DMS53 (cell line): ENCODE measurements around the gene PHYHD1.

ENCODE experiments used
- DNase-seq: peaks from one replicate; lab custom pipeline; 2025; lab: John Stamatoyannopoulos, UW

The PHYHD1 gene

DNA sequence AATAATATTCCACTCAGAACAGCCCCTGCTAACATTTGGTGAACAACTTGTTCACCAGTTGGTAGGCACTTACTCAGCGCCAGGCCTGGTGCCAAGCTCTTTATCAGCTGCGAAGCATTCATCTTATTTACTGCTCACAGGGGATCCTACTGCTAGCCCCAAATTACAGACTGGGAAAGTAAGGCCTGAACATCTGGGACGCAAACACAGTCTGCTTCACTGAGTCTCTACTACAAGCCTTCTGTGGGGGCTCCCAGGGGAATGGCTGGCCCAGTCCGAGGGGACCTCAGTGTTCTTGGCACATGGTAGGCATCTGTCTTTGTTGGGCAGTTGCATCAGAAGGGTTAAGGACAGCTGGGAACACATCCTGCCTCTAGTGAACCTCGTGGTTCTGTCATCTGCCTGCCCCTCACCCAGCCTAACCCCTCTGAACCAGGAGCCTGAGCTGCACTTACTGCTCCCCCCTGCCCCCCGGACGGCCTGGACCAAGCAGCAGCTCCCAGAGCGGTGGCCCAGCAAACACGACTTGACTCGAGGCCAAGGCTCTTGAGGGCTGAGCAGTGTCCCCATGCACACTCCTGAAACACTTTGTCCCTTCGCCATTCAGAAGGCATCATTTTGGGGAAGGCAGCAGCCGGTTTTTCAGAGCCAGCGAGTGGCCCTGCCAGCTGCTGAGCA is at the start of gene PHYHD1:
TSS of gene PHYHD1 (plus strand) at position 602 of the 678 bp plus-strand sequence. CDS start 1,342 bp downstream, outside the sequence.
- peak; percentile 41 for DNase-seq

DNA sequence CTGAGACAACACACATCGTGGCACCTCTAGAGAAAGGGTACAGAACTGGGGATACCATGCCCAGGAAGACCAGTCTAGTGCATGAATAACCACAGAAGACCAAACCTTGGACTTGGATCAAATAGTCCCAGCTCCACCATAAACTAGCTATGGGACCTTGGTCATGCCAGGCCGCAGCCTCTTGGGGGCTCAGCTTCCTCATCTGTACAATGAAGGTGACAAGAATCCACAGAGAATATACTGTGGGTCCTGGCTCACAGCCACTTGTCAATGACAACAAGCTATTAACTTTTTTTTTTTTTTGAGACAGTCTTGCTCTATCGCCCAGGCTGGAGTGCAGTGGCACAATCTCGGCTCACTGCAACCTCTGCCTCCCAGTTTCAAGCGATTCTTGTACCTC is 42.9 kb upstream of the PHYHD1 start:
- DNase-seq = no peak

DNA sequence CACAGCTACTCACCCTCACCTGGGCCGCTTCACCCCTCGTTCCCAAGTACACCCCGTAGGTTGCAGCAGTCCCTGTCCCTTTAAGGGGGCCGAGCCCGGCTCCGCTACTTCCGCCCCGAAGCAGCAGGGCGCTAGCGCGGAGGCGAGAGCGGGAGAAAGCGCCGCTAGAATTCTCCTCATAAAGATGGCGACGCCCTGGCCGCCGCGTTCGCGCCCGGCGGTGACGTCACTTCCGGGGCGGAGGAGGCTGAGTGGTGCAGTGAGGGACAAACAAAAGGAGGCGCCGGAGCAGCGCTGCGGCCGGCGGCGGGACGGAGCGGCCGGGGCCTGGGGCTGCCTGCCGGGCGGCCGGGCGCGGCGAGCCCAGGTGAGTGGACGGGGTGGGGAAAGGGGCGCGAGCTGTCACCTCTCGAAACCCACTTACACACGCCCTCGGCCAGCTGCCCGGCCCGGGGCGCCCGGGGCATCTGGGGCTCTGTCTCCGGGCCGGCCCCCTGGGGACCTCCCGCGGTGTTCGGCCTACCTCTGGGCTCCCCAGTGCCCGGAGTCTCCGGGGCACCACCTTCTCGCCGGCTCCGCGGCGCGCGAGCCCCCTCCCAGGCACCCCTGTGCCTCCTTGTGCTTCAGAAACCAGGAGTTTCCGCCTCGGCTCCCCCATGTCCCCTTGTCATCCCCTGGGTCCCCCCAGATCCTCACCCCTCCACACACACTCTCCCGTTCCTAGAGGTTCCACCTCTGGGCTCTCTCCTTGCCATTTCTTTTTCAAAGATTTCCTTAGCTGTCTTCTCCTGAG is 38.7 kb upstream of the PHYHD1 start, which contains the start of the genes KYAT1 and LRRC8A:
TSS of gene KYAT1 (minus strand) at position 67 of the 793 bp plus-strand sequence. CDS start 36,545 bp downstream, outside the sequence.
TSS of gene LRRC8A (plus strand) at position 250 of the 793 bp plus-strand sequence. CDS start 25,032 bp downstream, outside the sequence.
- DNase-seq = peak; percentile 98

DNA sequence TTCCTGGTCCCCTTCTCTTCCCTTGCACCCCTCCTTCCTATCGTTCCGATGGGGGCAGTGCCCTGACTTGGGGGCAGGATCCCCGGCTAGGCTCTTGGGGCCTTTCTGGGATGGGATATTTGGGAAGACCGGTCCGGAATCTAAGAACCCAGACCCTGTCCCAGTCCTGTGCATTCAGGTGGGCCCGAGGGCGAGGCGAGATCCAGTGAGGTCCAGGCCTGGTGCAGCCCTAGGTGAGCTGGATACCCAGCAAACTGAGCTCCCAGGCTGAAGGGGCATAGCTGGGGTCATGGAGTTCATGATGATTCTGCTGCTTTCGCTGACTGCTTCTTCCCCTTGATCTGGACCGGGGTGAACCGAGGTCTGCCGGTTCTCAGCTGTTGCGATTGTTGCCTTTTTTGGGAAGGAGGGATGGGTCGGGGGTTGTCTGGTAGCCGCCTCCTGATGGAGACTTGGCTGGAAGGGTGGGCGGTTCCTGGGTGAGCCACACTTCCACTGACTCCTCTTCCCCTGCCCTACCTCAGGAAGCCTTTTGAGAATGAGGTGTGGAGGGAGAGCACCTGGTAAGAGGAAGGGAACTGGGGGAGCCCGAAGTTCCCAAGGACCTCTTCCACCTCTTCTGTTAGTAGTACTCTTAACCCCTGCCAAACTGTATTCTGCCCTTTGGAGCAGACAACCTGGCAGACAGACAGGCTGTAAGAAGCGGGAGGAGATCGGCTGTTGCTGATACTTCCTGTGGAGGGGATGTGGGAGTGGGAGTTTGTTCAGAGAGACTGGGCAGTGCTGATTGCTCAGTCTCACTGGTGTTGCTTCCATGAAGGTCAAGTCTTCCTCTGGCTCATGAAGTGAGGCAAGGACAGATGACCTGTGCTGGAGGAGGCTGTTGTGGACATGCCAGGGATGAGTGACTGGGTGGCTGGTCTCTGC is 37.8 kb upstream of the PHYHD1 start:
- peak; percentile 48 for DNase-seq

DNA sequence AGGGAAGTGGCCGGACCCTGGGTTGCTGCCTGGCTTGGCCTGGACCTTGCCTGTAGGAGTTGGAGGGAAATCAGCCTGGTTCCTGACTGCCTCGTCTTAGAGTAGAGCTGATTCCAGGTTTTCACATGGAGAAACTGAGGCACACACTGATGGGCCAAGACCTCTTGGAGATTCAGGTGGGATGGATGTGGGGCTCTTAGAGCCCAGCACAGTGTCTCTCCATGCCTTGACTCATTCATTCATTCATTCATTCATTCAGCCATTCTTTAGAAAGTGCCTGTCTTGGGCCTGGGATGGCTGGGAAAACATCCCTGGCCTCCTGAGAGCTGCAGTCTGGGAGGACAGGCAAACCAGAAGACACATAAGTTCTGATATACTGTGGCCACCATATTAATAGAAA is 36.6 kb upstream of the PHYHD1 start:
- no peak for DNase-seq

DNA sequence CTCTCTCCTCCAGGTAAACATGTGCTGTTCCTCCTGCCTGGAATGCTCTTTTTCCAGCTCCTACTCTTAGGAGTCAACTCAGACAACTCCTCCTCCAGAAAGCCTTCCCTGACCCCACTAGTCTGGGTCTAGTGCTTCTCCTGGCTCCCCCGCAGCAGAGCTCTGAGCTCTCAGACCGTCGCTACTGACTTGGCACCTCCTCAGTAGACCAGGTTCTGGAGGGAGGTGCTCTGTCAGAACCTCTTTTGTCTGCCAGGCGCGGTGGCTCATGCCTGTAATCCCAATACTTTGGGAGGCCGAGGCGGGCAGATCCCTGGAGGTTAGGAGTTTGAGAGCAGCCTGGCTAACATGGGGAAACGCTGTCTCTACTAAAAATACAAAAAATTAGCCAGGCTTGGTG is 35.4 kb upstream of the PHYHD1 start:
- no peak for DNase-seq

DNA sequence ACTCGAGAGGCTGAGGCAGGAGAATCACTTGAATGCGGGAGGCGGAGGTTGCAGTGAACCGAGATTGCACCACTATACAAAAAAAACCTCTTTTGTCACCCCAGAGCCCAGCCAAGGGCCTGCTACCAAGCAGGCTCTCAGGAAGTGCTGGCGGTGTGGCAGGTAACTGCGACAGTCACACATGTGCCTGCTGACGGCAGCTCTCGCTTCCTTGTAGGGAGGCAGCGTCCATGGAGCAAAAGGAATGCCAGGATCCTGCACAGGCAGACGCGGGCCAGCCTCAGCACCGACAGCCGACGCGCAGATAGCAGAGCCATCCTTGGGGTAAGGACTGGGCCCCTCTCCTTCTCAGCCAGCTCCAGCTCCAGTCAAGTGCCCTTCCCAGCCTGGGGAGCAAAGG is 35.0 kb upstream of the PHYHD1 start:
- DNase-seq = no peak

DNA sequence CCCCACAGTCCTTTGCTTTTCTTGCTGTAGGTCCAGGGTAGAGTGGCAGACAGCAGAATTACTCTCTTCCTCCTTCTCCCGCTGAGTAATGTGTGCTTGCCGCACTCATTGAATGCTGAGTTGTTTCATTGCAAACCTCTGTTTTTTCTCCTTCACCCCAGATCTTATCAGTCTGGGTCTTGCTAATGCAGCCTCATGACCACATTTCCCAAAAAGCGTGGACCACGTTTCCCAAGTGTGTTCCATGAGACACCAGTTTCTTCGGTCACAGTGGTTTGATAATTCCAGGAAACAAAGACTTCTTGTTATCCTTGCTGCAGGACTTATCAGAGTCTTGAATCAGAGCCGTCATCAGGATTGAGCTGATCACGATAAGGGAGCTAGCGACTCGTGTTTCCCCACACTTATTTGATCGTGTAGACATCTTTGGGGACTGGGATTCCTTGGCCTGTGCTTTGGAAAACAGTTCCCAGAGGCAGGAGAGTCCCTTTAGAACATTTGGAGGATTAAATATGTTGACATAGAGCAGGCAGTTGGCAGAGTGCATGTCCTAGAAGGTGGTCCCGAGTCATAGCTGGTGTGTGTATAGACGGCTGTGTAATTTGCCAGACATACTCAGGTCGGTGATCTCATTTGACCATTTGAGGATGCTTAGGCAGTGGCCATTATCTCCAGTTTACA is 34.4 kb upstream of the PHYHD1 start:
- DNase-seq = no peak

DNA sequence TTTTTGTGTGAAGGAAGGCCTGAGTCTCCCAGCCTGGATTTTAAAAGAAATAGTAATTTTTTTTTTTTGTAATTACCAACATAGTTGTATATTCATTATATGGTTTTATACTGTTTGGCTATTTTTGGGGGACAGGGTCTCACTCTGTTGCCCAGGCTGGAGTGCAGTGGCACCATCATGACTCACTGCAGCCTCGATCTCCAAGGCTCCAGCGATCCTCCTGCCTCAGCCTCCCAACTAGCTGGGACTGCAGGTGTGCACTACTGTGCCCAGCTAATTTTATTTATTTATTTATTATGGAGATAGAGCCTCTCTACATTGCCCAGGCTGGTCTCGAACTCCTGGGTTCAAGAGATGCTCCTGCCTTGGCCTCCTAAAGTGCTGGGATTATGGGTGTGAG is 33.7 kb upstream of the PHYHD1 start:
- DNase-seq = no peak

DNA sequence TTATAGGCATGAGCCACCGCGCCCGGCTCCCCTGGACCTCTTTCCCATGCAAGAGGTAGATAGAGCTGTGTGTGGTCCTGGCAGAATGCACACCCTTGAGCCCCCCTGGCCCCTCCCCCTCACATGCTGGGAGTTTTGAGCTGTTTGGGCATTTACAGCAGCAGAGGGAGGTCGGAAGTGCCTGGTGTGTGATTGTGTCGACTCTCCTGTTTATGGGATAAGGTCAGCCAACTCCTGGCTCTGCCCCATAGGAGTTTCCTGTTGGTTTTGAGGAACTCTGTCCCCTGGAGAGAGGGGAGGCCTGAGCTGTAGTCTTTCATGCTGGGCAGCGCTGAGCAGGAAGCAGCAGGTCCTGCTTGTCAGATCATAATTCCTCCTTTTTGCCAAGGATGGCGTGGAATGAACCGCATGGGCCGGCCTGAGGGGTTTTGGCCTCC is 32.9 kb upstream of the PHYHD1 start:
- DNase-seq = no peak

DNA sequence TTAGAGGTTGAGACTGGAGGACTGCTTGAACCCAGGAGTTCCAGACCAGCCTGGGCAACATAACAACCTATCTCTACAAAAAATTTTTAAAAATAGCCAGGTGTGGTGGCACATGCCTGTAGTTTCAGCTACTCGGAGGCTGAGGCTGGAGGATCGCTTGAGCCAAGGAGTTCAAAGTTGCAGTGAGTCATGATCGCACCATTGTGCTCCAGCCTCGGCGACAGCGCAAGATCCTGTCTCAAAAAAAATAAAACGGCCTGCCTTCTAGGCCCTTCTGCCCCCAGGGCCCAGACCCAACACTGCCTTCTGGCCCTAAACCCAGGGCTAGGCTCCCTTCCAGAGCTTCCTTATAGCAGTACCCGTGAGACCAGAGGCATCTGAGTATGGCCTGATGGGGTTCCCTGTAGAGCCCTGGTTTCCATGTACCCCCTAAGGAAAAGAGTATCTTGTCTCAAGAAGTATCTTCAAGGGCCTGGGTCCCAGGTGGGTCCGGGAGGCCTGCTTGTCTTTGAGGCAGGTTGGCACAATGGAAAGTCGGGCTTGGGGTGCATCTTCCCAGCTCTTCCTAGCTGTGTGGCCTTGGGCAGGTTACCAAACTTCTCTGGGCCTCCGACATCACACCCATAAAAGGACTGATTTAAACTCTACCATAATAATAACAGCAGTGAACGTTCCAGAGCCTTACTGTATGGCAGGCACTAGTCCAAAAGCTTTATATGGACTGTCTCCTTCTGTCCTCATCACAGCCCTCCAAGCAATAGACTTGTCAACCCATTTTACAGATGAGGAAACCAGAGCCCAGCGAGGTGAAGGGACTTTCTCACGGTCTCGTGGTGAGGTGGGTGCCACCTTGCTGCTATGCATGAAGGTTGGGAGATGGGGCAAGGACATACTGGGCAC is 29.2 kb upstream of the PHYHD1 start:
- no peak for DNase-seq

DNA sequence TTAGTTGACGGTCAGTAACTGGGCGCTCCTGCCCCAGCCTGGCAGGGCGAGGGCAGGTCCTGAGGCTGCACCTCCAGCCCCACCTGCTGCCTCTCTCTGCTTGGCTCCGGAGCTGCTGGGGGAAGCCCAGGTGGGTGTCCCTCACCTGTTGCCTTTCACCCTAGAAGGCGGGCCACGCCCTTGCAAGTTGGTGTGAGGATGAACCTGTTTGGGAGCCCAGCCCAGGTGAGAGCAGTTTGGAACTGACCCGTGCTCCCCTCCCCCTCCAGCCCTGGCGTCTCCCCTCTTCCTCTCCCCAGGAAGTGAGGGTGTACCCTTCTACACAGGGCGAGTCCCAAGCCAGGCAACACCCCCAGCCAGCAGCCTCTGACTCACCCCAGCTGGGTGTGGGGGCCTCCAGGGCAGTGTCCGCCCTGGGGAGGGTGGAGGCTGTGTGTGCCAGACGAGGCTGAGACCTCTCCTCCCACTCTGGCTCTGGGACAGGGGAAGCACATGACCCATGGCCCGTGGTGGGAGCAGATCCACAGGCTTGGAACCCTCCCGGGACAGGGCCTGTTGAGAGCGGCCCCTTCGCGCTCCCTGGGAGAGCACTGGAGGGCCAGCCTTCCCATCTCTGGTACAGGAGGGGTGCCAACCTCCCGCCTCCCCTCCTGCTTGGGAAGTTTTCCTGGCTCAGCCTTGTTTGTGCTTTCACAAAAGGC is 28.4 kb upstream of the PHYHD1 start:
- DNase-seq = no peak

DNA sequence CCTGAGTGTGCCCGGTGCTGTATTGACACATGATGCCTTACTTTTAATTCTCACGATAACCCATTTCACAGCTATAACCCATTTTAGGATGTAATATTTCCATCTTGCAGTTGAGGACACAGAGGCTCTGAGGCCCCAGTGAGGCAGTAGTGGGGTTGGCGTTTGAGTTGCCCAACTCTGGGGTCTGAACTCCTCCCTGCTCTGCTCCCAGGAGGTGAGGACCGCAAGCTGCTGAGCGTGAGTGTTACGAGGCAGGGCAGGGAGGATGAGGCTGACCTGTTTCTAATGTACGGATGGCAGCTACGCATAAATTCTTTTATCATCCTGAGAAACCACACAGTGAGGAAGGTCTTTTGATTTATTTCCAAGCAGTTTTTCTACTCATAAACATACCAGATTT is 27.4 kb upstream of the PHYHD1 start:
- DNase-seq = no peak

DNA sequence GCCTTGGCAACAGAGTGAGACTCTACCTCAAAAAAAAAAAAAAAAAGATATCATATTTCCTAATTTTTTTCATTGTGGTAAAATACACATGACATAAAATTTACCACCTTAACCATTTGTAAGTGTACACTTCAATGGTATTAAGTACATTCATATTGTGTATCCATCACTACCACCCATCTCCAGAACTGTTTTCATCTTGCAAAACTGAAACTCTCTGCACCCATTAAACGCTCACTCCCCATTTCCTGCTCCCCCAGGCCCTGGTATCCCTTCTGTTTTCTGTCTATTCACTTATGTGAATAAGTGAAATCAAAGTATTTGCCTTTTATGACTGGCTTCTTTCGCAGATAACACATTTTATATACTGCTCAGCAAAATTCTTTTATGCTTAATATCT is 26.0 kb upstream of the PHYHD1 start:
- no peak for DNase-seq

DNA sequence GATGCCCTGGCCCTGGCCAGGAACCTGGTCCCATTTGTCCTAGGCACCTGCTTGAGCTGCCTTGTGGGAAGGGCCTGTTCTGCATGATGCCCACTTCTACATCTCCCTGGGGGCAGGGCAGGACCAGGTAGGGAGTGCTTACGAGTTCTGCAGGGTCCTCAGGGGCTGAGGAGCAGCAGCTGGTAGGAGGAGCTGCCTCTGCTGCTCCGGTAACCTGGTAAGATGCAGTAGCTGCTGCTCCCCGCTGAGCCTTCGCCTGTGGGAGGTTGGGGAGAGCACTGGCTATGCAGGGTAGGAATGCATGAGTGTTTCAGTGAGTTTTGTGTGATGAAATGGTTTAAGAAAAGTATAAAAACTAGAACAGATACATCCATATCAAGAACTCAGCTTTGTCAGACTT is 25.2 kb upstream of the PHYHD1 start:
- no peak for DNase-seq

DNA sequence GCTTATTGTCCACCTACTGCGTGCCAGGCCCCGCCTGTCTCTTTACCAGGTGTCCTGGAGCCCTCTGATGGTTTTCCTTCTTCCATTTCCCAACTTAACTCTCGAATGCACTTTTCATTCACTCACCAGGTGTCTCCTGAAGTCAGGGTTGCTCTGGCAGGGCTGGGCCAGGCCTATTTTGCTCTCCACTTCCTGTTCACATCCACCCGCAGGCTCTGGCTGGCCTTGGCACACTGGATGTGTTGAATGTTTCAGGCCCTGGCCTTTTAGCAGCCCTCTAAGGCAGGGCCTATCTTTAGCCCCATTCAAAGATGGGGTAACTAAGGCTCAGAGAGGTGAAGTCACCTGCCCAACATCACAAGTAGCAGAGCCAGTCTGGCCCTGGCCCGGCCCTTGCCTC is 22.4 kb upstream of the PHYHD1 start:
- DNase-seq = no peak

DNA sequence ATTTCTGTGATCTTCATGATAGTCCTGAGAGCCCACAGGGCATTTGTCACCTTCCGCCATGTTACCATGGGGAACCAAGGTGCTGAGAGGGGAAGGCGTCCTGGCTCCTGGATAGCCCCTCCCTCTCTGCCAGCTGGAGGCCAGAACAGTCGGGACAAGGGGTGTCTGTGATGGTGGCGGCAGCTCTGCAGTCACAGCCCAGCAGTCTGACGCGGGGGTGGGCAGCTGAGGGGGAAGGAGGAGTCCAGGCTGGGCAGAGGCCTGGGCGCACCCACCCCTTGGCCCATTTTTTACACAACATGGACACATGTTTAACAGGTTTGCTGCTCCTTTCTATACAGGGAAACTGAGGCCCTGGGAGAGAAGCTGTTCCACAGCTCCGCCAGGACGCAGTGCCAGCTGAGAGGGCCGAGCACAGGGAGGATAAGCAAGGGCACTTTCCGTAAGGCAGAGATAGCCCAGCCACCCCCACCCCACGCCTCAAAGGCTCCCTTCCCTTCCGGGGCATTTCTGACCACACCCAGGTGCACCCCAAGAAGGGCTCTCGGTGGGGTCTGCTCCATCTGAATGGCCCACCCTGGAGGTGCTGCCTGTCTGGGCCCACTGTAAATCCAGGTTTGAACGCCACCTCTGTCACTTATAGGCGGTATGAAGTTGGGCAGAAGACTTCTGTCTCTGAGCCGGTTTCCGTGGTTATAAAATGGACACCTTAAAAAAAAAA is 21.8 kb upstream of the PHYHD1 start:
- DNase-seq = no peak

DNA sequence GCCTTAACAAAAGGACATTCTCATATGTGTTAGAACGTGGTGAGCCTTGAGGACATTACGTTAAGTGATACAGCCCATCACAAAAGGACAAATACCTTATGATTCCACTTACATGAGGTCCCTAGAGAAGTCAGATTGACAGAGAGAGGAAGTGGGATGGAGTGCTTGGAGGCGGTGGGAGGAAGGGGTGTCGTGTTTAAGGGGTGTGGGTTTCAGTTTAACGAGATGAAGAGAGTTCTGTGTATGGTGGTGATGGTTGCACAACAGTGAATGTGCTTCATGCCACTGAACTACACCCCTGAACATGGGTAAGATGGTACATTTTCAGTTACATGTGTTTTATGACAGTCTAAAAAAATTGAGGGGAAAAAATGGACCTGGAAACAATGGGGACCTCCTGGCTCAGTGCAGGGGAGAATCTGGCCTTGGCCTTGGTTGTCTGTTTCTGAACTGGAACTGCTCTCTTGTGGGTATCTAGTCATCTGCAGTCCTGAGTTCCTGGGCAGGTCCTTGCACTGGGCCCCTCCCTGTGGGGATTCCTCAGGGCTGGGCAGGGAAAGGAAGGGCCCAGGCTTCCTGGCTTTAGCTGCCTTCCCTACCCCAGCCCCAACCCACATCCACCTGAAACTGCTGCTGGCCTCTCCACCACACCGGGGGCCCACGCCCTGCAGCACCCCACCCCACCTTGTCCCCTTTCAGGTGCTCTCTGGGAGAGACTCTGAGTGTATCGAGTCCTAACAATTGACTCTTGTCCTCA is 21.0 kb upstream of the PHYHD1 start:
- no peak for DNase-seq
